ENCODE data around the gene MATR3. TPM values are rescaled to one million over a fixed set of nuclear protein-coding genes. Genes with fewer than 3 reads are reported as not detected.
A peak's percentile ranks its signal among the peaks of the same experiment; 100 is the strongest.
"Not testable (repeated sequence)": the region's sequence is repeated elsewhere in the genome, so short reads cannot be mapped to it uniquely, and the experiment has no call there.

The MATR3 gene
- polyA plus RNA-seq, 3 donors = 61.8 to 174 (median 137) TPM

DNA sequence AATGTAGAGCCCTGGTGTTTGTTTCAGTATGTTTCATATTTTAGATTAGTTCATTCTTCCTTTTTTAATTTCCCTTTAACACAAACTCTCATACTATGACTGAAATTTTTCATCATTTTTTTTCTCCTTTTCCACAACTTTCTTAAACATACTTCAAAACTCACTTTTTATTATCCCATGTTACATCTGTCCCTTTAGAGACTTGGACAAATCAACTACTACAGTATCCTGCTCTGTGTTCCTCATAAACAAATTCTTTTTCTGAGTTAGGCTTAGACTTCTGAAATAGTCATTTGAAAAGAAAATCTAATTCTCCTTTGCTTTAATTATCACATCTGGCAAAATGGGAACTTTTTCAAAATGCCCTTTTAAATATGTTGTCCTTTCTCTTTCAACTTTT lies 15.3 kb downstream of the MATR3 start:
- TF ChIP-seq, protein P1, sequence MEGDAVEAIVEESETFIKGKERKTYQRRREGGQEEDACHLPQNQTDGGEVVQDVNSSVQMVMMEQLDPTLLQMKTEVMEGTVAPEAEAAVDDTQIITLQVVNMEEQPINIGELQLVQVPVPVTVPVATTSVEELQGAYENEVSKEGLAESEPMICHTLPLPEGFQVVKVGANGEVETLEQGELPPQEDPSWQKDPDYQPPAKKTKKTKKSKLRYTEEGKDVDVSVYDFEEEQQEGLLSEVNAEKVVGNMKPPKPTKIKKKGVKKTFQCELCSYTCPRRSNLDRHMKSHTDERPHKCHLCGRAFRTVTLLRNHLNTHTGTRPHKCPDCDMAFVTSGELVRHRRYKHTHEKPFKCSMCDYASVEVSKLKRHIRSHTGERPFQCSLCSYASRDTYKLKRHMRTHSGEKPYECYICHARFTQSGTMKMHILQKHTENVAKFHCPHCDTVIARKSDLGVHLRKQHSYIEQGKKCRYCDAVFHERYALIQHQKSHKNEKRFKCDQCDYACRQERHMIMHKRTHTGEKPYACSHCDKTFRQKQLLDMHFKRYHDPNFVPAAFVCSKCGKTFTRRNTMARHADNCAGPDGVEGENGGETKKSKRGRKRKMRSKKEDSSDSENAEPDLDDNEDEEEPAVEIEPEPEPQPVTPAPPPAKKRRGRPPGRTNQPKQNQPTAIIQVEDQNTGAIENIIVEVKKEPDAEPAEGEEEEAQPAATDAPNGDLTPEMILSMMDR (IDR thresholded peaks at IDR 0.05) = no peak
- Histone ChIP-seq H4K20me1 (ENCODE audit: insufficient read depth, low read length) (peaks cover 100% of the 10 kb centered on the region), H3K9ac (ENCODE audit: insufficient read depth, low read length, poor library complexity, severe bottlenecking) (no peak overlapping the region), H3K4me2 (replicated peaks; ENCODE audit: extremely low read depth, low read length, poor library complexity, severe bottlenecking) (no peak overlapping the region), H3K4me1 (ENCODE audit: control insufficient read depth in 1 of 2, insufficient read depth in 2 of 2, low read length in 2 of 2) (no peaks in the 10 kb centered on the region), H3K79me2 (ENCODE audit: insufficient read depth, low read length) (peaks cover 100% of the 10 kb centered on the region), H3K27ac (ENCODE audit: low read depth in 1 of 2, low read length in 2 of 2) (peak overlapping the region in 1 of 2 donors; percentile 37), H2AFZ (ENCODE audit: insufficient read depth, low read depth, low read length, poor library complexity, severe bottlenecking) (no peak overlapping the region), H3K36me3 (replicated peaks in 1 of 2; ENCODE audit: control insufficient read depth in 1 of 2, insufficient read depth in 2 of 2, low read length in 2 of 2) (no peaks in the 10 kb centered on the region), H3K4me3 (replicated peaks in 1 of 3; ENCODE audit: low read depth in 2 of 3, low read length in 3 of 3) (no peak overlapping the region), H3K9me3 (replicated peaks in 1 of 2; ENCODE audit: control insufficient read depth in 1 of 2, insufficient read depth in 1 of 2, low read length in 2 of 2) (no peaks in the 10 kb centered on the region), H3K27me3 (ENCODE audit: control insufficient read depth in 2 of 2, insufficient read depth in 2 of 2, low read length in 2 of 2) (no peaks in the 10 kb centered on the region)
- intact Hi-C loops (cut with micrococcal nuclease) = loop anchor here in 1 of 2 donors (2.0 kb wide), 1 partner anchor 32 kb away; the partner anchor contains the start of gene PAIP2
- H3K36me3 Mint-ChIP-seq = peaks cover 8 to 9% of the 10 kb centered on the region in 2 donors
- peak overlapping the region in 4 of 7 donors; percentile 3 to 63 (median 33) for H3K27ac Mint-ChIP-seq
- no peaks in the 10 kb centered on the region for H3K9me3 Mint-ChIP-seq
- no peaks in the 10 kb centered on the region for H3K27me3 Mint-ChIP-seq (ENCODE audit: low read depth in 3 of 3)
- peaks cover 38% of the 10 kb centered on the region for H3K4me1 Mint-ChIP-seq
- DNase-seq = no peak
- no peak overlapping the region for H3K4me3 Mint-ChIP-seq

DNA sequence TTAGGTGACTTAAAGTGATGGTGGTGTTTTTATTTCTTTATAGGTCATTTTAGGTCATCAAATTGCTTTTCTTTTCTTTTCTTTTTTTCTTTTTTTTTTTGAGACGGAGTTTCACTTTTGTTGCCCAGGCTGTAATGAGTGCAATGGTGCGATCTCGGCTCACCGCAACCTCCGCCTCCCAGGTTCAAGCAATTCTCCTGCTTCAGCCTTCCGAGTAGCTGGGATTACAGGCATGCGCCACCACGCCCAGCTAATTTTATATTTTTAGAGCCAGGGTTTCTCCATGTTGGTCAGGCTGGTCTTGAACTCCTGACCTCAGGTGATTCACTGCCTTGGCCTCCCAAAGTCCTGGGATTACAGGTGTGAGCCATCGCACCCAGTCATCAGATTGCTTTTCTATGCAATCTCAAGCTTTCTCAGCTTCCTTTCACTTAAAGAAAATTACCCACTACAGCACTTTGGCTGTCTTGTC lies 17.2 kb downstream of the MATR3 start:
- intact Hi-C loops (cut with micrococcal nuclease); H3K4me3 ChIP-seq (replicated peaks in 1 of 3; ENCODE audit: low read depth in 2 of 3, low read length in 3 of 3); H3K4me3 Mint-ChIP-seq: not testable (repeated sequence)

More for the DNA sequence above, 17.2 kb downstream of the MATR3 start:
- H3K4me1 ChIP-seq (ENCODE audit: control insufficient read depth in 1 of 2, insufficient read depth in 2 of 2, low read length in 2 of 2); H3K4me2 ChIP-seq (replicated peaks; ENCODE audit: extremely low read depth, low read length, poor library complexity, severe bottlenecking); H3K27me3 ChIP-seq (ENCODE audit: control insufficient read depth in 2 of 2, insufficient read depth in 2 of 2, low read length in 2 of 2); DNase-seq; H3K27me3 Mint-ChIP-seq (ENCODE audit: low read depth in 3 of 3); H3K9me3 Mint-ChIP-seq; H3K9me3 ChIP-seq (replicated peaks in 1 of 2; ENCODE audit: control insufficient read depth in 1 of 2, insufficient read depth in 1 of 2, low read length in 2 of 2); H2AFZ ChIP-seq (ENCODE audit: insufficient read depth, low read depth, low read length, poor library complexity, severe bottlenecking); H3K9ac ChIP-seq (ENCODE audit: insufficient read depth, low read length, poor library complexity, severe bottlenecking); H3K27ac Mint-ChIP-seq; H3K27ac ChIP-seq (ENCODE audit: low read depth in 1 of 2, low read length in 2 of 2): not testable (repeated sequence)
- Histone ChIP-seq H3K36me3 (replicated peaks in 1 of 2; ENCODE audit: control insufficient read depth in 1 of 2, insufficient read depth in 2 of 2, low read length in 2 of 2) (peaks cover 5 to 15% of the 10 kb centered on the region in 2 donors), H4K20me1 (ENCODE audit: insufficient read depth, low read length) (peaks cover 100% of the 10 kb centered on the region), H3K79me2 (ENCODE audit: insufficient read depth, low read length) (peaks cover 100% of the 10 kb centered on the region)
- peaks cover 36% of the 10 kb centered on the region for H3K4me1 Mint-ChIP-seq
- peaks cover 14 to 18% of the 10 kb centered on the region in 2 donors for H3K36me3 Mint-ChIP-seq
- 90% methylated on average over 8 of the region's 9 CpGs for whole genome bisulfite sequencing (ENCODE audit: insufficient coverage)

All from CD14-positive monocyte (primary cell).